ENCODE results near the gene CHIC2.
"Not testable (repeated sequence)": the region's sequence is repeated elsewhere in the genome, so short reads cannot be mapped to it uniquely, and the experiment has no call there.

CHIC2 gene

DNA sequence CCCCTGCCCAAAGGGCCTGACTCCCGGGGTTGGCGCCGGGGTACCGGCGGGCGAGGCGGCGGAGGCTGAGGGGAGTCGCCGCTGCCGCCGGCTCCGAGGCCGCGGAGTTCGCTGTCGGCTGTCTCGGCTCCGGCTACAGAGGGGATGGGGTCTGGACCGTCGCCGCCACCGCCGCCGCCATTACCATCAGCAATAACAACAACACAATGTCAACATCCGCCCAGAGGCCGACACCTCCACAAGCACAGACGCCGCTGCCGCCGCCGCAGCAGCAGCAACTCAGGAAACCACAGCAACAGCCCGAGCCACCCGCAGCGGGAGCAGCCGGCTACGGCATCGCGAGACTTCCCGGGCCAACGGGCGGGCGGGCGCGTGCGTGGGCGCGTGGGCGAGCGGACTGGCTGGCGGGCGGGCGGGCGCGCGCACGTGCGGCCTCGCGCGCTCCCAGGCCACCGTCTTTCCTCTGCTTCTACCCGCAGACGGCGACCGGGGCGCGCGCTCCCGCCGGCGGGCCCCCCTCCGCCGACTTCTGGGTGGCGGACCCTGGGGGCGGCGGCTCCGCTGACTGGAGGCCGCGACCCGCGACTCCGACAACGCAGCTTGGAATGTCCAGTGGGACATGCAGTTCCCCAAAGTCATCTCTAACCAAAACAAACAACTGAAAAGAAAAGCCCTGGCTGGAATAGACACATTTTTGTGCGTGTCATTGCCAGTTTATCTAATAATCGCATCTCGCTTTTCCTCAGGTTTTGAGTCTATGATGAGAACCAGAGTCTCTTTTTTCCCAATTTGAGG, at the start of gene CHIC2:
CHIC2 (minus strand) TSS at position 289 of the 795 bp plus-strand sequence. CDS start 305 bp downstream, outside the sequence.
- peak; percentile 97 for DNase-seq
- Mint-ChIP-seq H3K27me3 (peaks cover 14% of the 10 kb centered on the region), H3K4me3 (peak within 1 kb of the TSS; percentile 91), H3K4me1 (peaks cover 40% of the 10 kb centered on the region), H3K36me3 (peaks cover 26% of the 10 kb centered on the region), H3K9me3 (no peaks in the 10 kb centered on the region), H3K27ac (peak within 1 kb of the TSS; percentile 98)
- CTCF ChIA-PET, result no interaction called here

DNA sequence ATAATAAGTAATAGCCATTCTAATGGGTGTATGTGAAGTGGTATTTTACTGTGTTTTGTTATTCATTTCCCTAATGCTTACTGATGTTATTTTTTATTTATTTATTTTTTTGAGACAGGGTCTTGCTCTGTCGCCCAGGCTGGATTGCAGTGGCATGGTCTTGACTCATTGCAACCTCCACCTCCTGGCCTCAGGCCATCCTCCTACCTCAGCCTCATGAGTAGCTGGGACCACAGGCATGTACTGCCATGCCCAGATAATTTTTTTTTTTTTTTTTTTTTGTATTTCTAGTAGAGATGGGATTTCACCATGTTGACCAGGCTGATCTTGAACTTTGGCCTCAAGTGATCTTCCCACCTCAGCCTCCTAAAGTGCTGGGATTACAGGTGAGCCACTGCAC, 48.8 kb upstream of the CHIC2 start:
- CTCF ChIA-PET, result not testable (repeated sequence)
- peaks cover 39% of the 10 kb centered on the region for H3K27me3 Mint-ChIP-seq

DNA sequence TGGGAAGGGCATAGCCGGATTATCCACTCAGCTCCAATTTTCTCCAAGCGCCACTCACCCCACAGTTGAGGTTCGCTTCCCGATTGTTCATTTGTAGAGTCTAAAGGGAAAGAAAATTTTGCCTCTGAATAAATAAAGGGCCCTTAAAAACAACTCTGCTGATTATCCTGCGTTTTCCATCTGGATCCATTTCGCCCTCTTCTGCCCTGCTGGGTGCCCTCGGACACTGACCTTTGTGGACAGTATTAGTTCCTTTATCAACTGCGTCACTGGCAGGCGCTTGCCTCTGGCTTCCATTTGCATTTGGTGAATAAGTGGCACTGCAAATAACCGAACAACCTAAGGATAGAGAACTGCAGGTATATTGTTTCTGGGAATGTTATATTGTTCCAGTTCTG, 45.6 kb upstream of the CHIC2 start:
- H3K36me3 Mint-ChIP-seq, result no peaks in the 10 kb centered on the region
- peaks cover 70% of the 10 kb centered on the region for H3K27me3 Mint-ChIP-seq
- H3K27ac Mint-ChIP-seq, result no peak overlapping the region
- peaks cover 11% of the 10 kb centered on the region for H3K4me1 Mint-ChIP-seq
- no peak for DNase-seq
- CTCF ChIA-PET, result interaction anchor here (1.7 kb wide), 1 partner anchor 13 kb away, joined by 3 read pairs; no protein-coding TSS in a partner anchor
- H3K9me3 Mint-ChIP-seq, result no peaks in the 10 kb centered on the region
- H3K4me3 Mint-ChIP-seq, result no peak overlapping the region

More for the DNA sequence above, 48.8 kb upstream of the CHIC2 start:
- not testable (repeated sequence) for H3K27ac Mint-ChIP-seq, DNase-seq, H3K4me3 Mint-ChIP-seq, H3K4me1 Mint-ChIP-seq, H3K9me3 Mint-ChIP-seq, H3K36me3 Mint-ChIP-seq

DNA sequence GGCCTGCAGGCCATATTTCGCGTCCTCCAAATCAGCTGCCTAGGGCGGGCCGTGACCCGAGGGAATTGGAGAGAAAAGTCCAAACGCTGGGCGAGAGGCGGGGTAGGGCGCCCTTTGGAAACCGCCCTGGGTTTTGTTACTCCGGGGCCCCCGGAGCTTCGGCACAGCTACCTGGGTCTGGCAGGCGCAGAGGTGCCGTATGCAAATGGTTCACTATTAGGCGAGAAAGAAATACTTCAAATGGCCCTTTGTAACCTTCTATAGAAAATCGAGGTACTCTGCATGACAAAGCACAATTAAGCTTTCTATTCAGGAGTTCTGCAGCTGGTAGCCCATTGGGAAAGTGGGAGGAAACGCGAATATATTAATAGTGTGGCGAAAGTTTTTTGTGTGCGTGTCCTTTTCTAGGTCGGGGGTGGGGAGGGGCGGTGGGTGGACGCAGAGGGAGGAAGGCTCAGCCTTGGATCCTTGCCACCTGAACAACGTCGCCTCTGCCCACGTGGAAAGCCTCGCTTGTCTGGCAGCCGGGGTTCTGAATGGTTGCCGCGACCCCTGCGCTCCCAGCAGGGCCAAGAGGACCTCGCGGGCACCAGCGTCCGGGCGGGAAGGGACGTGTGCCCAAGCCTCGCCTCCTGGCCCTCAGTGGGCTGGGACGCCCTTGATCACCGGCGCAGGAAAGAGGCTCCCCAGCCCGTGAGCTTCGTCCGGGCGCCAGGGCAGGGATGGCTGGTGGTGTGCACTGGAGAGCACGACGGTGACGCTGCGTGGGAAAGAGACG, 45.0 kb upstream of the CHIC2 start:
- Mint-ChIP-seq H3K4me3 (no peak overlapping the region), H3K36me3 (no peaks in the 10 kb centered on the region), H3K9me3 (no peaks in the 10 kb centered on the region), H3K27me3 (peaks cover 76% of the 10 kb centered on the region), H3K27ac (no peak overlapping the region), H3K4me1 (peaks cover 16% of the 10 kb centered on the region)
- DNase-seq, result no peak
- CTCF ChIA-PET, result interaction anchor here (3.9 kb wide), 1 partner anchor 179 kb away, joined by 13 read pairs; no protein-coding TSS in a partner anchor

DNA sequence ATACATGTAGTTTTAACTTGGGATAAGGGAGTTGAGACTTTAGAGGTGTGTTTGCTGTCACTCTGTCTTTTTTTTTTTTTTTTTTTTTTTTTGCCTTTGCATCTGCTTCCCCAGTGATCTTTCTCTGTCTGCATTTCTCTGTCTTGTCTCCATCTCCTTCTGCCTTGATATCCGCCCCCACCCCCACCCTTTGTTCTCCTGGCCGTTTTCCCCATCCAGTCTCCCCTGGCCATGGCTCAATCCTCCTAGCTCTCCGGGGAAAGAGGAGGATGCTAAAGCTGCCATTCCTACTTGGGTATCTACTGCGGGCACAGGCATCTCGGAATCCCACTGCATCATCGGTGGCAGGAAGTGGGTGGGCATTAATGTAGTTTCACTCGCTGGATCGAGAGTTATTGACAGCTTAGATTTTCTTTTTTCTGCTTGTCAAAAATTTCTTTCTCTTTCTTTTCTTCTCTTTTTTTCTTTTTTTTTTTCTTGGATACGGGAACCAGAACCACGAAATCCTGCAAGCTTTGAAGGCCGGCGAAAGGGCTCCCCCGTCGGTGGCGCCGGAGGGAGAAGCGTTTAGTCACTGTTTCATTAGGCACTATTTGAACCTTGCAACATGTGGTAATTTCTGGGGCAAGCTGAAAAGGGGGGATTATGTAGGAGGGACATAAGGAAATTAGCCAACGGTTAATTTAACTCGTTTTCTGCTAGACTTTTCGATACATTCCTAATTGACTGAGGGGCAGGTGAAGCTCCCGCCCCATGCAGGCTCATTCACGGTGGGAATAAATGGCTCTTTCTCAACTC, 43.7 kb upstream of the CHIC2 start:
- Mint-ChIP-seq H3K4me1 (peaks cover 18% of the 10 kb centered on the region), H3K27ac (no peak overlapping the region), H3K4me3 (no peak overlapping the region), H3K9me3 (no peaks in the 10 kb centered on the region), H3K27me3 (peaks cover 84% of the 10 kb centered on the region), H3K36me3 (no peaks in the 10 kb centered on the region)
- CTCF ChIA-PET, result interaction anchor here (0.7 to 3.9 kb wide), 3 partner anchors 125 to 468 kb away, joined by 3 to 15 read pairs (median 13); no protein-coding TSS in a partner anchor
- DNase-seq, result no peak

DNA sequence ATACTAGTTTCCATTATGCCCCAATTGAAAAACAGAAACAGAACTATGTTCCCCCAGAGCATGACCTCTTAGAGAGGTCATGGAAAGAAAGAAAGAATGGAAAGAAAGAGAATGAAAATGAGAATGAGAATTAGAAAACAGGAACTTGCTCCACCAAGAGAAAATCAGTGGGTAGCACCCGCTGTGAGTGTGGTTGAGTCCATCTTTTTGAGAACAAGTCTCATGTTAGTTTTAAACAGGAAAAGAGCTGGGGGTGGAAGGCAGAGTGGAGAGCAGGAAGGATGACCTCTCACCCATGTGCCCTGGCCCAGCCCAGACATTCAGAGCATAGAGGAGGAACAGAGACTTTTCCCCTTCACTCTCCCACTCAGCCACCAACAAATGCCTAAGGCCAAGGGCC, 40.5 kb upstream of the CHIC2 start:
- H3K27ac Mint-ChIP-seq, result no peak overlapping the region
- H3K27me3 Mint-ChIP-seq, result peaks cover 99% of the 10 kb centered on the region
- H3K4me1 Mint-ChIP-seq, result peaks cover 35% of the 10 kb centered on the region
- H3K36me3 Mint-ChIP-seq, result peaks cover 1% of the 10 kb centered on the region
- DNase-seq, result no peak
- no peak overlapping the region for H3K4me3 Mint-ChIP-seq
- CTCF ChIA-PET, result no interaction called here
- H3K9me3 Mint-ChIP-seq, result no peaks in the 10 kb centered on the region

DNA sequence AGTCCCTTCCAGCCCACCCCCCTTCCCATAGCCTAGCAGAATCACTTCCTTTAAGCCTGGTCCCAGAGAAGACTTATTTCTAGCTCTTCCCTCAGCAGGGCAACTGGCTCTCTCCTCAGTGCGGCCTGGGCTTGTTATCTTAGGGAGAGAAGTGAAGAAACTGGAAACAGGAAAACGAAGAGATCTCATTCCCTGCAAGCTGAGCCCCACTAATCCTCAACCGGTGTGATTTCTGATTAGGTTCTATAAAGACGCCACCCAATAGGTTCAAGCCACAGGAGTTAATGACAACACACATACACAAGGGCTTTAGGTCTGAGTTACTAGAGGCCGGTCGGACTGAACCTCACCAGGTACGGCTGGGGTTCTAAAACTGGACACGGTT, 38.8 kb upstream of the CHIC2 start:
- CTCF ChIA-PET, result interaction anchor here (1.0 to 1.2 kb wide), 2 partner anchors 131 to 133 kb away, joined by 3 to 4 read pairs; no protein-coding TSS in a partner anchor
- peaks cover 1% of the 10 kb centered on the region for H3K36me3 Mint-ChIP-seq
- H3K27ac Mint-ChIP-seq, result no peak overlapping the region
- peaks cover 99% of the 10 kb centered on the region for H3K27me3 Mint-ChIP-seq
- no peak overlapping the region for H3K4me3 Mint-ChIP-seq
- no peaks in the 10 kb centered on the region for H3K9me3 Mint-ChIP-seq
- H3K4me1 Mint-ChIP-seq, result peaks cover 45% of the 10 kb centered on the region
- DNase-seq, result no peak

DNA sequence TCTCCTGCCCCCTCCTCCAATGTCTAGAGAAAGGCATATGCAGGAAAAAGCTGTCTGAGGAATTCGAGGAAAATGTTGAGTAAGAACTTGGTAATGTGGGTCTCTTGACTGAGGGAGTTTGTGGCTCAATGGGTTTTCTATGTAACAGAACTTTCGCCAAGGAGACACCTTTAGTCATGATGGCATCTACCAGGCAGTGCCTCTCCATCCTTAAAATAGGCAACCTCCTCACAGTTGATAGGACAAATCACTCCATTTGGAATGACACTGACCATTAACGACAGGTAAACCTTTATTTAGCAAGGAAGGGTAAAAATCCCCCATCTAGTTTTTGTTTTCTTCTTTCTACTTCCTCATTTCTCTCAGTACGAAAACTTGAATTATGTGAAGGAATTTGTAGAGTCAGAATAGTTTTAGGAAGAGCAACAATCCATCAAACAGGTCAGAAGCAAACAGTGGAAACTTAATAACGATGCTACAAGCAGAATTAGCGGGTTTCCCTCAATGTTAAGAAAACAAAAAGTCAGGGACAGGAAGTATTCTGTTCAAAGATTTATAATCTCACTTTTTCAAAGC, 38.2 kb upstream of the CHIC2 start:
- no peak overlapping the region for H3K27ac Mint-ChIP-seq
- H3K4me3 Mint-ChIP-seq, result no peak overlapping the region
- DNase-seq, result no peak
- H3K27me3 Mint-ChIP-seq, result peaks cover 99% of the 10 kb centered on the region
- CTCF ChIA-PET, result interaction anchor here (1.0 to 1.2 kb wide), 2 partner anchors 132 to 134 kb away, joined by 3 to 4 read pairs; no protein-coding TSS in a partner anchor
- peaks cover 1% of the 10 kb centered on the region for H3K36me3 Mint-ChIP-seq
- peaks cover 41% of the 10 kb centered on the region for H3K4me1 Mint-ChIP-seq
- H3K9me3 Mint-ChIP-seq, result no peaks in the 10 kb centered on the region

DNA sequence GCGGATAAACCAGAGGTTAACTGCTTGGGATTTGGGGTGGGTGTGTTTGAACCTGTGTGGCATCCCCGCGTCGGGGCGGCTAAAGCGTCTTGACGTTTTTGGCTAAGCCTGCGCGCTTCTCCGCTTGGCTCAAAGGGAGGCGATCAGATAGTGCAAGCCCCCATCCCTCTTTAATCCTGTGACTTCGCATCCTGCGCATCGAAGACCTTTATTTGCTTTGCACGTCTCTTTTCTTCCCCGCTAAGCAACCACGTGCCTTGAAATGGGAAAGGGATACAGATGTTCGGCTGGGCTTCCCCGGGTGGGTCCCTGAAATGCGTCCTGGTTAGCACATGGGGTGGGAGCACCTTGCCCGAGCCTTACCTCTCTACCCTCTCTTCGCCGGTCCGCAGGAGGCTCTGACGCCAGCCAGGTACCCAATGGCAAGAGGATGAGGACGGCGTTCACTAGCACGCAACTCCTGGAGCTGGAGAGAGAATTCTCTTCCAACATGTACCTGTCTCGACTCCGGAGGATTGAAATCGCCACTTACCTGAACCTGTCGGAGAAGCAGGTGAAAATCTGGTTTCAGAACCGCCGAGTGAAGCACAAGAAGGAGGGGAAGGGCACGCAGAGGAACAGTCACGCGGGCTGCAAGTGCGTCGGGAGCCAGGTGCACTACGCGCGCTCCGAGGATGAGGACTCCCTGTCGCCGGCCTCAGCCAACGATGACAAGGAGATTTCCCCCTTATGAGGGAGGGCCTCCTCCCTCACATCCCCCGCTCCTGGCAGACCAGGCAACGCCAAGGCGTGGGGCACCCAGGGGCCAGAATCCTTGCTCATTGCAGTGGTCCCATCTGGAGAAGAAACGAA, 37.0 kb upstream of the CHIC2 start:
- peak overlapping the region; percentile 72 for H3K27ac Mint-ChIP-seq
- CTCF ChIA-PET, result no interaction called here
- H3K4me1 Mint-ChIP-seq, result peaks cover 42% of the 10 kb centered on the region
- H3K36me3 Mint-ChIP-seq, result peaks cover 1% of the 10 kb centered on the region
- H3K27me3 Mint-ChIP-seq, result peaks cover 99% of the 10 kb centered on the region
- DNase-seq, result no peak
- H3K4me3 Mint-ChIP-seq, result peak overlapping the region; percentile 17
- no peaks in the 10 kb centered on the region for H3K9me3 Mint-ChIP-seq

DNA sequence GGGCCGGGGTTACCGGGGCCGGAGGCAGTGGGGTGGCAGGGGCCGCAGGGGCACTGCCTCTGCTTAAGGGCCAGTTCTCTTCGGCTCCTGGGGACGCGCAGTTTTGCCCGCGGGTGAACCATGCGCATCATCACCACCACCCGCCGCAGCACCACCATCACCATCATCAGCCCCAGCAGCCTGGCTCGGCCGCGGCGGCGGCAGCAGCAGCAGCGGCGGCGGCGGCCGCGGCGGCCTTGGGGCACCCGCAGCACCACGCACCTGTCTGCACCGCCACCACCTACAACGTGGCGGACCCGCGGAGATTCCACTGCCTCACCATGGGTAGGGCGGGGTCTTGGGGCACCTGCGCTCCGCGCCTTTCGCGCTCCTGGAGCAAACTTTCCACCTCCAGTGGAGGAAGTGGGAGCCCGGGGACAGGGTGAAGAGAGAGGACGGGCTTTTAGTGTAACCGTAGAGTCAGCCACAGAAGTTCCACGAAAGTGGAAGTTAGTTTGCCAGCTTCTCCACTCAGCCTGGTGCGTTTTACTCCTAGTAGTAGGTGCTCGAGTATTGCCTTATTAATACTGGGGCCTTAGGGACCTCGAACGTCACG, 36.3 kb upstream of the CHIC2 start:
- H3K9me3 Mint-ChIP-seq, result no peaks in the 10 kb centered on the region
- CTCF ChIA-PET, result interaction anchor here (1.7 kb wide), 1 partner anchor 131 kb away, joined by 5 read pairs; no protein-coding TSS in a partner anchor
- peaks cover 46% of the 10 kb centered on the region for H3K4me1 Mint-ChIP-seq
- peak overlapping the region; percentile 72 for H3K27ac Mint-ChIP-seq
- peaks cover 100% of the 10 kb centered on the region for H3K27me3 Mint-ChIP-seq
- H3K4me3 Mint-ChIP-seq, result peak overlapping the region; percentile 17
- H3K36me3 Mint-ChIP-seq, result peaks cover 1% of the 10 kb centered on the region
- no peak for DNase-seq

DNA sequence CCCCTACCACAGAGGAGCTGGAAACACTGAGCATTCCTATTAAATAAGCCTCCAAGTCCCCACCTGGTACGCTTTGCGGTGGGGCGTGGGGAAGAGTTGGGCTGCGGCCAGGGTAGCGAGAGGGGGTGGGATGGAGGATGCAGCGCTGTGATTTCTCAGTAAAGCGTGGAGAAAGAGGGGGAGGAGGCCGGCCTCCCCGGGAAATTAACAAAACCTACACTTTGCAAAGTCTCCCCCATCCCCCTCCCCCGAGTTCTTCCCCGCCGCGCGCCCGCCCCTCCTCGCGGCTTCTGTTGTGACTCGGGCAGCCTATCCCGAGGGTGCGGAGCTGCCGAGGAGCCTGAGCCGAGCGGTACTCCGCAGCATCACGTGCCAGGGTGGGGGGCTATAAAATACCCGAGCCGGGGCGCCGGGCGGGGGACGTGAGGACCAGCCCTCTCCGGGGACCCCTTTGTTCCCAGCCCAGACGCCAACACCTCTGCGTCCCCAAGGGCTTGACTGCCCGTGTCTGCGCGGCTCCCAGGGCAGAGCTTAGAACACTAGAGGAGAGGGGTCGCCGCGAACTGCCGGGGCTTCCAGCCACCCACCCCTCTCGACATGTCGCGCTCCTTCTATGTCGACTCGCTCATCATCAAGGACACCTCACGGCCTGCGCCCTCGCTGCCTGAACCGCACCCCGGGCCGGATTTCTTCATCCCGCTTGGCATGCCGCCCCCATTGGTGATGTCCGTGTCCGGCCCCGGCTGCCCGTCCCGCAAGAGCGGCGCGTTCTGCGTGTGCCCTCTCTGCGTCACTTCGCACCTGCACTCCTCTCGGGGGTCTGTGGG, 35.6 kb upstream of the CHIC2 start, which contains the start of gene GSX2:
GSX2 (plus strand) TSS at position 416 of the 827 bp plus-strand sequence; CDS start at position 598, 182 bp downstream.
- Mint-ChIP-seq H3K27me3 (peaks cover 100% of the 10 kb centered on the region), H3K4me3 (peak within 1 kb of the TSS; percentile 33), H3K27ac (peak within 1 kb of the TSS; percentile 72), H3K4me1 (peaks cover 46% of the 10 kb centered on the region), H3K36me3 (peaks cover 1% of the 10 kb centered on the region), H3K9me3 (no peaks in the 10 kb centered on the region)
- no peak for DNase-seq
- CTCF ChIA-PET, result interaction anchor here (1.7 kb wide), 1 partner anchor 132 kb away, joined by 5 read pairs; no protein-coding TSS in a partner anchor

DNA sequence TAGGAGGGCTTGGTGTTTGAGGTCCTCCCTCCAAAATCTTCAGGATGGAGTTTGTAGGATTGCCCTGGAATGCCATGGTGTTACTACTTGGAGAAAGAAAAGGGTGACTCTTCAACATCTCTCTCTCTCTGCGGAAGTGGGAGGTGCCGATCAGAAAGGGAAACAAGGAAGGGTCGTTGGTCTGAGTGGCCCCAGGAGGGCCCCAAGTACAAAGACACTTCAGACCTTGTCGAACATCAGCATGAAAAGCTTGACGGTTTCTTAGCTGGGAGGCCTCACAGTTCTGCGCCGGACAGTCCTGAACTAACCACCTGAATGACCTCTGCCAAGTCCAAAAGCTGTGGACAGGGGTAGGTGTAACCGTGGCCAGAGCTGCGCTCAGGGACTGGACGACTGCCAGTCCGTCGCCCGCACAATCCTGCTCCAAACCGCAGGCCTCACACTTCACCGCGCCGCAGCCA, 34.9 kb upstream of the CHIC2 start:
- peak overlapping the region; percentile 33 for H3K4me3 Mint-ChIP-seq
- H3K36me3 Mint-ChIP-seq, result peaks cover 1% of the 10 kb centered on the region
- H3K27ac Mint-ChIP-seq, result no peak overlapping the region
- CTCF ChIA-PET, result interaction anchor here (1.0 to 1.7 kb wide), 6 partner anchors 130 to 1083 kb away, joined by 3 to 12 read pairs (median 4); partner anchors contain the start of gene PDGFRA
- H3K9me3 Mint-ChIP-seq, result no peaks in the 10 kb centered on the region
- peaks cover 41% of the 10 kb centered on the region for H3K4me1 Mint-ChIP-seq
- no peak for DNase-seq
- peaks cover 100% of the 10 kb centered on the region for H3K27me3 Mint-ChIP-seq

Data from activated naive CD4-positive, alpha-beta T cell treated with anti-CD3 and anti-CD28 coated beads, Interleukin-2, amount 10 ng/mL, durations not matched to agents 7 days and 5 days (primary cell).